ENCODE data around the gene SLA2.
"Not testable (repeated sequence)": the region's sequence is repeated elsewhere in the genome, so short reads cannot be mapped to it uniquely, and the experiment has no call there.

SLA2 gene

DNA sequence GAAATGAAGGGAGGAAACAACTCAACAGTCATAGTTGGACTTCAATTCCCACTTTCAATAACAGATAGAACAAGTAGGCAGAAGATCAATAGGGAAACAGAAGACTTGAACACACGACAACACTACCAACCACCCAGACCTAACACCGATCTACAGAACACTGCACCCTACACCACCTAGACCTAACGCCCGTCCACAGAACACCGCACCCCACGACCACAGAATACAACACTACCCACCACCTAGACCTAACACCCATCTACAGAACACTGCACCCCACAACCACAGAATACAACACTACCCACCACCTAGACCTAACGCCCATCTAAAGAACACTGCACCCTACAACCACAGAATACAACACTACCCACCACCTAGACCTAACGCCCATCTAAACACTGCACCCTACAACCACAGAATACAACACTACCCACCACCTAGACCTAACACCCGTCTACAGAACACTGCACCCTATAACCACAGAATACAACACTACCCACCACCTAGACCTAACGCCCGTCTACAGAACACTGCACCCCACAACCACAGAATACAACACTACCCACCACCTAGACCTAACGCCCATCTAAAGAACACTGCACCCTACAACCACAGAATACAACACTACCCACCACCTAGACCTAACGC, 81.8 kb downstream of the SLA2 start:
- in situ Hi-C loops (cut with HindIII; ENCODE audit: low pct_ligation_motif_present, low pct_unique_long_range_greater_than_20kb, low sequenced_read_pairs); DNase-seq: not testable (repeated sequence)

DNA sequence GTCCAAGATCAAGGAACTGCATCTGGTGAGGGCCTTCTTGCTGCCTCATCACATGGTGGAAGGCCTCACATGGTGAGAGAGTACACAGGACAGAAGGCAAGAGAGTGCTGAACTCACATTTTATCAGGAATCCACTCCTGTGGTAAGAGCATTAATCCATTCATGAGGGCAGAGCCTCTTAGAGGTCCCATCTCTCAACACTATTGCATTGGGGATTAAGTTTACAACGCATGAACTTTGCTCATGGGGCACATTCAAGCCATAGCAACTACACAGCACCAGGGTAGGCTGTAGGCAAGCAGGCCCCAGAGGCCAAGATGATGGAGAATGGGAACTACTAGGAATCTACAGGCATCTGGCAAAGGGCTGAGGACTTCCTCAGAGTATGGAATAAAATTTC, 82.6 kb downstream of the SLA2 start:
- no peak for DNase-seq

DNA sequence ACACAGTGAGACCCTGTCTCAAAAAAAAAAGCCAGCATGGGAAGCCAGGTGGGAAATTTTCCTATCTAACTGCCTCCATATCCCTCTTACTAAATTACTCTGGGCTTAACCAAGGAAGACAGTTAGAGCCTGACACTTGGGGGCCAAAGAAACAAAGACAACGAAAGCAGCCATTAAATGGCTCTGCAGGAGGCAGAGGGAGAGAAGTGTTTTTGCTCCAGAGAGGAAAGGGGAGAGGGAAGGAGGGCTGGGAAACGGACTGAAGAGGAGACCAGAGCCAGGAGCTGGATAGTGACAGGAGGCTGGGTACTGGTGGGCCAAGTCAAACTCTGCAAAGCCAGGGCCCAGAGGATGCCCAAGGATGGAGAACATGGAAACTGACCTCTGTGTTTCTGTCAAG, 83.3 kb downstream of the SLA2 start:
- in situ Hi-C loops (cut with HindIII; ENCODE audit: low pct_ligation_motif_present, low pct_unique_long_range_greater_than_20kb, low sequenced_read_pairs): no loop called here

More for the DNA sequence above, 82.6 kb downstream of the SLA2 start:
- in situ Hi-C loops (cut with HindIII; ENCODE audit: low pct_ligation_motif_present, low pct_unique_long_range_greater_than_20kb, low sequenced_read_pairs): no loop called here

More for the DNA sequence above, 83.3 kb downstream of the SLA2 start:
- no peak for DNase-seq

Data from ACHN (cell line).